Neural cell (in vitro differentiated cells): ENCODE results near the gene NUDT4. TPM values are rescaled to one million over a fixed set of nuclear protein-coding genes. Genes with fewer than 3 reads are reported as not detected.

Experiments used
- H2AFZ ChIP-seq: fragments of 200-600, 300-800 bp; sonication (generic), shearing (Covaris generic); 2 replicates; pipeline ENCODE4 v1.6.0; 2014; ENCODE audit warnings: low read depth, mild to moderate bottlenecking, antibody characterized with exemption, low read length, moderate library complexity
- H3F3A ChIP-seq: fragments of 200-600 bp; shearing (Covaris generic); 2 replicates; pipeline ENCODE4 v1.6.1; 2016; ENCODE audit warnings: mild to moderate bottlenecking, moderate library complexity, mixed read lengths, antibody characterized with exemption, low read length; ENCODE audit not compliant: insufficient read depth, poor library complexity, severe bottlenecking
- H3K27ac ChIP-seq: fragments of 200-600, 300-800 bp; sonication (generic), shearing (Covaris generic); 2 replicates; pipeline ENCODE4 v1.5.1; 2014; ENCODE audit warnings: mild to moderate bottlenecking, low read length, moderate library complexity
- H3K27me3 ChIP-seq: fragments of 300-800, 200-600 bp; sonication (generic), shearing (Covaris generic); 2 replicates; pipeline ENCODE4 v1.6.0; 2014; ENCODE audit warnings: mild to moderate bottlenecking, low read depth, low read length, moderate library complexity; ENCODE audit not compliant: insufficient read depth
- H3K36me3 ChIP-seq: fragments of 300-800, 200-600 bp; sonication (generic), shearing (Covaris generic); 2 replicates; pipeline ENCODE4 v1.5.1; 2014; ENCODE audit warnings: mild to moderate bottlenecking, antibody characterized with exemption, low read length, moderate library complexity; ENCODE audit not compliant: insufficient read depth
- H3K4me2 ChIP-seq: fragments of 300-800, 200-600 bp; sonication (generic), shearing (Covaris generic); 2 replicates; pipeline ENCODE4 v1.6.0; 2014; ENCODE audit warnings: mild to moderate bottlenecking, low read length
- H3K4me3 ChIP-seq: fragments of 300-800, 200-600 bp; sonication (generic), shearing (Covaris generic); 2 replicates; pipeline ENCODE4 v1.5.1; 2014; ENCODE audit warnings: mild to moderate bottlenecking, low read length, moderate library complexity
- H3K79me2 ChIP-seq: fragments of 200-600 bp; shearing (Covaris generic); replicated peaks from 2 replicates; pipeline ENCODE4 v1.6.0; 2014; ENCODE audit warnings: mild to moderate bottlenecking, low read length, moderate library complexity; ENCODE audit not compliant: insufficient read depth
- H3K9ac ChIP-seq: fragments of 300-800, 200-600 bp; sonication (generic), shearing (Covaris generic); 2 replicates; pipeline ENCODE4 v1.6.1; 2016; ENCODE audit warnings: mild to moderate bottlenecking, low read length, mixed read lengths
- H3K9me2 ChIP-seq: fragments of 200-600 bp; shearing (Covaris generic); 2 replicates; pipeline ENCODE4 v1.6.1; 2016; ENCODE audit warnings: mild to moderate bottlenecking, low read length, mixed read lengths; ENCODE audit not compliant: insufficient read depth
- H3K9me3 ChIP-seq: fragments of 200-600, 300-800 bp; sonication (generic), shearing (Covaris generic); 2 replicates; pipeline ENCODE4 v1.6.1; 2016; ENCODE audit warnings: mild to moderate bottlenecking, mixed run types, low read length, moderate library complexity, mixed read lengths
- H4K20me1 ChIP-seq: fragments of 200-600 bp; shearing (Covaris generic); 2 replicates; pipeline ENCODE4 v1.6.1; 2016; ENCODE audit warnings: mild to moderate bottlenecking, mixed run types; ENCODE audit not compliant: insufficient read depth
- EP300 ChIP-seq: fragments of 450-650 bp; conservative IDR thresholded peaks from 2 replicates; pipeline ENCODE4 v1.6.1; 2014; ENCODE audit warnings: antibody characterized with exemption, mild to moderate bottlenecking, moderate library complexity; ENCODE audit not compliant: poor library complexity, severe bottlenecking
- EZH2 ChIP-seq: fragments of 200-600, 300-800 bp; shearing (Covaris generic), sonication (generic); IDR thresholded peaks from 2 replicates; pipeline ENCODE4 v1.6.1; 2014; ENCODE audit warnings: antibody characterized with exemption, low read length, borderline replicate concordance, mild to moderate bottlenecking; ENCODE audit not compliant: insufficient read depth, poor library complexity, severe bottlenecking
- MXI1 ChIP-seq: fragments of 450-650 bp; conservative IDR thresholded peaks from 2 replicates; pipeline ENCODE4 v1.6.1; 2014; ENCODE audit warnings: antibody characterized with exemption, mild to moderate bottlenecking; ENCODE audit not compliant: poor library complexity, severe bottlenecking
- POLR2AphosphoS5 ChIP-seq: IDR thresholded peaks from 2 replicates; pipeline ENCODE4 v1.6.1; 2012
- RAD21 ChIP-seq: fragments of 450-650 bp; conservative IDR thresholded peaks from 2 replicates; pipeline ENCODE4 v1.6.1; 2014; ENCODE audit warnings: antibody characterized with exemption, mild to moderate bottlenecking, moderate library complexity
- SMC3 ChIP-seq: fragments of 450-650 bp; conservative IDR thresholded peaks from 2 replicates; pipeline ENCODE4 v1.6.1; 2014; ENCODE audit warnings: antibody characterized with exemption, mild to moderate bottlenecking, moderate library complexity; ENCODE audit not compliant: poor library complexity
- TAF1 ChIP-seq: IDR thresholded peaks from 2 replicates; pipeline ENCODE4 v1.6.1; 2012; ENCODE audit warnings: low read depth
- polyA plus RNA-seq: library from polyadenylated mRNA; depleted of rRNA; stranded (reverse); fragments of >200 nt; gene quantifications from 2 replicates; pipeline ENCODE4 v1.2.3, GENCODE V29; 2014
- TF ChIP-seq, protein P1 (sequence below): IDR thresholded peaks from 2 replicates; pipeline ENCODE4 v1.6.1; 2012; ENCODE audit warnings: borderline replicate concordance
- TF ChIP-seq, protein P2 (sequence below): fragments of 450-650 bp; IDR thresholded peaks from 2 replicates; pipeline ENCODE4 v1.5.1; 2014; ENCODE audit warnings: antibody characterized with exemption, mild to moderate bottlenecking, moderate library complexity; ENCODE audit not compliant: poor library complexity, severe bottlenecking

Gene NUDT4
- polyA plus RNA-seq, 1 donor from 2014 or later: 39.9 TPM

DNA sequence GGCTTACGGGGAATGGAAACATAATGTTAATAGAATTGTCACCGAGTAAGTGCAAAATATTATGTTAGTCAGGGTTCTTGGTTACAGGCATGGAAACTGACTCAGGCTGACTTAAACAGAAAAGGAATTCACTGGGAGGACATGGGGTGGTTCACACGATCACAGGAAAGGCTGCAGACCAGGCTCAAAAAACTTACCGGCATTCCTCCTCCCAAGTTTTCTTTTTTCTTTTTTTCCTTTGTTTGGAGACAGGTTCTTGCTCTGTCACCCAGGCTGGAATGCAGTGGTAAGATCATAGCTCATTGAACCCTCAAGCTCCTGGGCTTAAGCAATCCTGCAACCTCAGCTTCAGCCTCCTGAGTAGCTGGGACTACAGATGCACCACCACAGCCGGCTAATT, 75.9 kb downstream of the NUDT4 start:
- no peaks in the 10 kb centered on the region for H3K9me3 ChIP-seq
- no peak overlapping the region for H2AFZ ChIP-seq
- no peaks in the 10 kb centered on the region for H3K27me3 ChIP-seq
- no peak for TF ChIP-seq RAD21
- TF ChIP-seq, protein P1, sequence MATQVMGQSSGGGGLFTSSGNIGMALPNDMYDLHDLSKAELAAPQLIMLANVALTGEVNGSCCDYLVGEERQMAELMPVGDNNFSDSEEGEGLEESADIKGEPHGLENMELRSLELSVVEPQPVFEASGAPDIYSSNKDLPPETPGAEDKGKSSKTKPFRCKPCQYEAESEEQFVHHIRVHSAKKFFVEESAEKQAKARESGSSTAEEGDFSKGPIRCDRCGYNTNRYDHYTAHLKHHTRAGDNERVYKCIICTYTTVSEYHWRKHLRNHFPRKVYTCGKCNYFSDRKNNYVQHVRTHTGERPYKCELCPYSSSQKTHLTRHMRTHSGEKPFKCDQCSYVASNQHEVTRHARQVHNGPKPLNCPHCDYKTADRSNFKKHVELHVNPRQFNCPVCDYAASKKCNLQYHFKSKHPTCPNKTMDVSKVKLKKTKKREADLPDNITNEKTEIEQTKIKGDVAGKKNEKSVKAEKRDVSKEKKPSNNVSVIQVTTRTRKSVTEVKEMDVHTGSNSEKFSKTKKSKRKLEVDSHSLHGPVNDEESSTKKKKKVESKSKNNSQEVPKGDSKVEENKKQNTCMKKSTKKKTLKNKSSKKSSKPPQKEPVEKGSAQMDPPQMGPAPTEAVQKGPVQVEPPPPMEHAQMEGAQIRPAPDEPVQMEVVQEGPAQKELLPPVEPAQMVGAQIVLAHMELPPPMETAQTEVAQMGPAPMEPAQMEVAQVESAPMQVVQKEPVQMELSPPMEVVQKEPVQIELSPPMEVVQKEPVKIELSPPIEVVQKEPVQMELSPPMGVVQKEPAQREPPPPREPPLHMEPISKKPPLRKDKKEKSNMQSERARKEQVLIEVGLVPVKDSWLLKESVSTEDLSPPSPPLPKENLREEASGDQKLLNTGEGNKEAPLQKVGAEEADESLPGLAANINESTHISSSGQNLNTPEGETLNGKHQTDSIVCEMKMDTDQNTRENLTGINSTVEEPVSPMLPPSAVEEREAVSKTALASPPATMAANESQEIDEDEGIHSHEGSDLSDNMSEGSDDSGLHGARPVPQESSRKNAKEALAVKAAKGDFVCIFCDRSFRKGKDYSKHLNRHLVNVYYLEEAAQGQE: no peak
- TF ChIP-seq SMC3: no peak
- no peak for TF ChIP-seq MXI1
- no peak for TF ChIP-seq TAF1
- no peak for TF ChIP-seq EP300
- no peak for TF ChIP-seq EZH2
- TF ChIP-seq, protein P2, sequence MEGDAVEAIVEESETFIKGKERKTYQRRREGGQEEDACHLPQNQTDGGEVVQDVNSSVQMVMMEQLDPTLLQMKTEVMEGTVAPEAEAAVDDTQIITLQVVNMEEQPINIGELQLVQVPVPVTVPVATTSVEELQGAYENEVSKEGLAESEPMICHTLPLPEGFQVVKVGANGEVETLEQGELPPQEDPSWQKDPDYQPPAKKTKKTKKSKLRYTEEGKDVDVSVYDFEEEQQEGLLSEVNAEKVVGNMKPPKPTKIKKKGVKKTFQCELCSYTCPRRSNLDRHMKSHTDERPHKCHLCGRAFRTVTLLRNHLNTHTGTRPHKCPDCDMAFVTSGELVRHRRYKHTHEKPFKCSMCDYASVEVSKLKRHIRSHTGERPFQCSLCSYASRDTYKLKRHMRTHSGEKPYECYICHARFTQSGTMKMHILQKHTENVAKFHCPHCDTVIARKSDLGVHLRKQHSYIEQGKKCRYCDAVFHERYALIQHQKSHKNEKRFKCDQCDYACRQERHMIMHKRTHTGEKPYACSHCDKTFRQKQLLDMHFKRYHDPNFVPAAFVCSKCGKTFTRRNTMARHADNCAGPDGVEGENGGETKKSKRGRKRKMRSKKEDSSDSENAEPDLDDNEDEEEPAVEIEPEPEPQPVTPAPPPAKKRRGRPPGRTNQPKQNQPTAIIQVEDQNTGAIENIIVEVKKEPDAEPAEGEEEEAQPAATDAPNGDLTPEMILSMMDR: no peak
- no peaks in the 10 kb centered on the region for H3K9me2 ChIP-seq
- no peak overlapping the region for H3K27ac ChIP-seq
- H3F3A ChIP-seq: no peaks in the 10 kb centered on the region
- H3K79me2 ChIP-seq: no peaks in the 10 kb centered on the region
- no peaks in the 10 kb centered on the region for H3K36me3 ChIP-seq
- H4K20me1 ChIP-seq: no peaks in the 10 kb centered on the region
- no peak overlapping the region for H3K4me2 ChIP-seq
- no peak overlapping the region for H3K9ac ChIP-seq
- H3K4me3 ChIP-seq: no peak overlapping the region

DNA sequence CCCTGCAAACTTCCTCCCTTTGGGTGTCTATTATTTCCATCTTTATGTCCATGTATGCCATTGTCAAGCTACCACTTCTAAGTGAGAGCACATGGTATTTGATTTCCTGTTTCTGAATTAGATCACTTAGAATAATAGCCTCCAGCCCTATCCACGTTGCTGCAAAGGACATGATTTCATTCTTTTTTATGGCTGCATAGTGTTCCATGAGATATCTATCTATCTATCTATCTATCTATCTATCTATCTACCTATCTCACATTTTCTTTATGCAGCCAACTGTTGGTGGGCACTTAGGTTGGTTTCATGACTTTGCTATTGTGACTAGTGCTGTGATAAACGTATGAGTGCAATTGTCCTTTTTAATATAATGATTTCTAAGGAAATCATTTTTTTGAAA, 78.4 kb downstream of the NUDT4 start:
- Histone ChIP-seq H3K36me3 (no peaks in the 10 kb centered on the region), H3K4me2 (no peak overlapping the region), H3K9ac (no peak overlapping the region), H3K27ac (no peak overlapping the region), H3K9me3 (no peaks in the 10 kb centered on the region), H3K79me2 (no peaks in the 10 kb centered on the region), H3K9me2 (no peaks in the 10 kb centered on the region), H3K27me3 (no peaks in the 10 kb centered on the region), H2AFZ (no peak overlapping the region), H3F3A (no peaks in the 10 kb centered on the region), H4K20me1 (no peaks in the 10 kb centered on the region), H3K4me3 (no peak overlapping the region)
- no peak for TF ChIP-seq EP300
- TF ChIP-seq RAD21: no peak
- TF ChIP-seq EZH2: no peak
- TF ChIP-seq POLR2AphosphoS5: no peak

Other genes starting within 250 kb of the NUDT4 start
- 168 and 172 TPM in 2 replicates for gene UBE2N, start 64.0 kb downstream of the NUDT4 start, polyA plus RNA-seq
- gene MRPL42, start 89.6 kb downstream of the NUDT4 start, polyA plus RNA-seq: 236 and 260 TPM in 2 replicates
- 115 and 119 TPM in 2 replicates for gene SOCS2, start 194.8 kb downstream of the NUDT4 start, polyA plus RNA-seq